GM13976 (cell line): ENCODE measurements around the gene CELF2.

Source experiments
- DNase-seq: peaks from one replicate; pipeline ENCODE4 v3.0.0; 2012; ENCODE audit warnings: low spot score
- in situ Hi-C: fragments of 300-500 bp; cut with MboI; formaldehyde crosslinking; loops from one replicate; pipeline ENCODE4 v1.12.0; 2022; ENCODE audit warnings: low sequenced_read_pairs, mixed read lengths, inconsistent platforms; ENCODE audit not compliant: unreplicated experiment
- TF ChIP-seq, protein P1 (sequence below): IDR thresholded peaks from 2 replicates; pipeline ENCODE4 v1.5.1; 2012; ENCODE audit warnings: borderline replicate concordance, mild to moderate bottlenecking; ENCODE audit not compliant: insufficient read depth; ENCODE audit errors: extremely low read depth, missing control alignments, control extremely low read depth

Gene CELF2

GRCh38 chr10:11191190-11191589 is 173.5 kb downstream of the CELF2 start:
- DNase-seq = no peak
- TF ChIP-seq, protein P1, sequence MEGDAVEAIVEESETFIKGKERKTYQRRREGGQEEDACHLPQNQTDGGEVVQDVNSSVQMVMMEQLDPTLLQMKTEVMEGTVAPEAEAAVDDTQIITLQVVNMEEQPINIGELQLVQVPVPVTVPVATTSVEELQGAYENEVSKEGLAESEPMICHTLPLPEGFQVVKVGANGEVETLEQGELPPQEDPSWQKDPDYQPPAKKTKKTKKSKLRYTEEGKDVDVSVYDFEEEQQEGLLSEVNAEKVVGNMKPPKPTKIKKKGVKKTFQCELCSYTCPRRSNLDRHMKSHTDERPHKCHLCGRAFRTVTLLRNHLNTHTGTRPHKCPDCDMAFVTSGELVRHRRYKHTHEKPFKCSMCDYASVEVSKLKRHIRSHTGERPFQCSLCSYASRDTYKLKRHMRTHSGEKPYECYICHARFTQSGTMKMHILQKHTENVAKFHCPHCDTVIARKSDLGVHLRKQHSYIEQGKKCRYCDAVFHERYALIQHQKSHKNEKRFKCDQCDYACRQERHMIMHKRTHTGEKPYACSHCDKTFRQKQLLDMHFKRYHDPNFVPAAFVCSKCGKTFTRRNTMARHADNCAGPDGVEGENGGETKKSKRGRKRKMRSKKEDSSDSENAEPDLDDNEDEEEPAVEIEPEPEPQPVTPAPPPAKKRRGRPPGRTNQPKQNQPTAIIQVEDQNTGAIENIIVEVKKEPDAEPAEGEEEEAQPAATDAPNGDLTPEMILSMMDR = no peak
- in situ Hi-C loops = no loop called here

- no peak for DNase-seq
- in situ Hi-C loops = no loop called here
- TF ChIP-seq, protein P1 = no peak
Measured at GRCh38 chr10:11191678-11192077, 174.0 kb downstream of the CELF2 start.

DNA sequence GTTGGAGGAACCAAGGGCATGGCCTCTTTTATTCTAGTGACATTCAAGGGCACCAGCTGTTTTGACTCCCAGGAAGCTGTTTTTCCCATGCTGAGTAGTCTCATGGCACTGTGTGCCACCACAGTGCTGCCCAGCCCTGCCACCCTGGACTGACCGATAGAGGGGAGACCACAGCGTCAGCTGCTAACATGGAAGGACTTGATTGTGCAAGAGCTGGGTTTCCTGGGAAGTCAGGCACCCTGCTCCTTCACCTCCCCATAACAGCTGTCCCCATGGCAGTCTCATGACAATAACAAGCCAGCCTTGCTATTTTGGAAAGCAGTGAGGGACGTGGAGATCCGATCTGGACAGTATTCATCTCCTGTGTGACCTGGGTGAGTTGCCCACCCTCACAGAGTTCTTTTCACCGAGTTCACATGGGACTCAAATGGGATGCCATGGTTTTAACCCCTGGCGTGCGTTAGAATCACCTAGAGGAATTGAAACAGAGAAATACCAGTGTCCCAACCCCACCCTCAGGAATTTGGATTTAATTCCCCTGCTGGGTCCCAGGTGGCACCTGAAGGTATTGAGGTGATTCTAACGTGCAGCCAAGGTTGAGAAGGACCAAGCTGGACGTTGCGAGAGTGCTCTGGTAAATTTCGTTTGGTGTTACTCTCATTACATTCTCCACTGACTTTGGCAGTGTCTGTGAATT is 174.8 kb downstream of the CELF2 start:
- no peak for DNase-seq
- TF ChIP-seq, protein P1 = no peak
- in situ Hi-C loops = no loop called here

DNA sequence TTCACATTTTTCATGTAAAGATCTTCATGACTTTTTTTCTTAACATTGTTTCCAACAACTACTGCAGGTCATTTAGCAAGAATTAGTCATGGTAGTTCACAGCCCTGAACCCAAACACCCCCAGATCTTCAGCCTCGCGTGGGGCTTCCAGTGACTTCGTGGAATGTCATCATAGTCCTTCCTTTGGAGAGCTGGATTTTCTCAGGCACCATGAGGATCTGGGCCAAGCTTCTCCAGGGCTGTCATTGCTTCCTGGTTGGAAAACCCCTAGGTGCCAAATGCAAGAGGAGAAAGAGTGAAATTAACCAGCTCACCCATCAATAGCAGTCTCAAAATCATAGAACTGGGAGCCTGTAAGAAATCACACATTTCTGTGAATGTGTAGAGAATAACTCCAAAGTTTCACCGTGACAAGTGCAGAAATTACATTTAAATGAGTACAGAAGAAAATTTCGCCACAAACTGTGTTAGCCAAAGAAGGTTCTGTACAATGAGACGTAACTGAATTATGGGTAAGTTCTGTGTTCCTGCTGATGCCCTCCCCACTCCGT is 175.4 kb downstream of the CELF2 start:
- no peak for DNase-seq
- TF ChIP-seq, protein P1 = no peak
- in situ Hi-C loops = no loop called here

DNA sequence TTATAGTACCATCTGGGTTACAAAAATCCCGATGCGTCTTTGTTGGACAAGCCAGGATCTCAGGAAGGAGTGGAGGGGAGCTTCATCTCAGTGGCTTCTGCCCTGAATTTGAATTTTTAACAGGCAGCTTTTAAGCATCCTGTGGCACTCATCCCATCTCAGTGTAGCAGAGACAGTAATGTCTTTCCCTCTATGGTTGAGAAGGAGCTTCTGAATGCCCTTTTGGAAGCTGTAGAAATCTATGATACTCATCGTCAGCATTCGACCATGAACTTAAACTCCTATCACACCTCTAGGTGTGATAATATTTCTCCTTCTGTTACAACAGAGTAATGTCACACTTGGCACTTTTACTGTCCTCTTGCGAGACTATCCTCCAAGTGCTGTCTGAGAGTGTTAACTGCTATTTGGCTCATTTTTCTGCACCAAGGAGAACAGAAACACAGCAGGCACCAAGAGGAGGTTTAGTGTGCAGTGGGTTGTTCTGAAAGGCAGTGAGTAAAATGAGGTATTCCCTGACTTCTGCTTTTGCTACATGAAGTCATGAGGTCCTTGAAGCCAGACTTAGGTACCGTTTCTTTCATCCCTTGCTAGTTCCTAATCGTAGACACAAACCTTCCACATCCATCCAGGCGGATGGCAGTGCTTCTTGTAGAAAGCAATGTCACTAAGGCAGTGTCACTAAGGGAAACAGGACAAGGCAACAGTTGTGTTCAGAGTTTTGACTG is 177.4 kb downstream of the CELF2 start:
- no peak for DNase-seq
- TF ChIP-seq, protein P1 = no peak
- in situ Hi-C loops = no loop called here

- TF ChIP-seq, protein P1 = no peak
- no peak for DNase-seq
- in situ Hi-C loops = no loop called here
Measured at GRCh38 chr10:11195623-11196022, 178.0 kb downstream of the CELF2 start.
